GM18870 (cell line): ENCODE measurements around the gene RIT2.

Experiments used
- ATAC-seq: cut with Tn5 transposase; IDR thresholded peaks from one replicate; pipeline ENCODE4 v1.9.1; 2021; ENCODE audit warnings: moderate library complexity; ENCODE audit not compliant: unreplicated experiment

The RIT2 gene

DNA sequence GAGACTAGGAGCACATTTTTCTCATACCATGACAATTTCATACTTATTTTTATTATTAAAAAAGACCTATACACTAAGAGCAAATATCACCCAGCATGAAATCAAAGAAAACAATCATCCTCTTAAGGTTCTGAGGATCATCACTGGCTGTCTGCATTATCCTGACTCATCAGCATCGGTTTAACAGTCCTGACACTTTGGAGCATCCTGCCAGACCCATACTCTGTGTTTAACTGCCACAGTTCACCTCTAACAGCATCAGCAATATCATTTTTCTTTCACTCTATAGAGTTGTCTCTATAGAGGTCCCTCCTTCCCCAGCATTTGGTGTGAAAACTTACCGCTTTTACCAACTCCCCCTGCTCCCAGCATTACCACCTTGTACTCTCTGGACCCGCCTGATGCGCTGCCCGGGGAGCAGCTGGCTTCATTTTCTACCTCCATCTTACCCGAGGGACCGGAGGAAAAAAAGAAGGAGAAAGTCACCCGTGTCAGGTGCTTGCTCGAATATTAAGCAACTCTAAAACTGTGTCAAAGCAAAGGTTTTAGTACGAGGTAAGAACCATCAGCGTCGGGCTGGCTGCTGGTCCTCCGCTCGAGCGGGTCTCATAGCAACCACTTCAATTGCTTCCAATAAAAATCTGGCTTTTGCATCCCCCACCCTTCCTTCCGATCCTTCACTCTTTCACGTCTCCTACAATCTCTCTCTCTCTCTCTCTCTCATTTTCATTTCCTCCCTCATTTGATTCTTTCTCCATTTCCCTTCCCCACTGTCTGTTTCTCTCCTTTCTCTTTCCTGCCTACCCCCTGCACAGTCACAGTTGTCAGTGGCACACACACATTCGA, at the start of gene RIT2:
Gene RIT2 (minus strand): TSS at position 610 of the 846 bp plus-strand sequence.
- ATAC-seq = no peak

- no peak for ATAC-seq
These were observed 46.0 kb upstream of the RIT2 start for GRCh38 chr18:43161528-43161927.

GRCh38 chr18:43160509-43160908, 45.0 kb upstream of the RIT2 start:
- no peak for ATAC-seq

GRCh38 chr18:43159926-43160325, 44.4 kb upstream of the RIT2 start:
- ATAC-seq = no peak

GRCh38 chr18:43159086-43159770, 43.7 kb upstream of the RIT2 start:
- no peak for ATAC-seq

DNA sequence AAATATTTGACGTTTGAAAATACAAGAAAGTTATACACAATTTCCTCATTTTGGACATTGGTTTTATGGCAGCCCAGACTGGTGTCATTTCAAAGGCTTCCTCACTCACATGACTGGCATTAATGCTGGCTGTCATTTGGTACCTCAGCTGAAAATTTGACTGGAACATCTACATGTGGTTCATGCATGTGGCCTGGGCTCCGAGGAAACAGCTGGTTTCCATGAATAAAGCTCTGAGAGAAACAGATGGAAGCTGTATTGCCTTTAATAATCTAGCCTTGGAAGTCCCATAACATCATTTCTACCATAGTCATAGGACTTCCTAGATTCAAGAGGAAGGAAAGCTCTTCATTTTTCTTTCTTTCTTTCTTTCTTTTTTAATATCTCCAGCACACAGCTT, 42.9 kb upstream of the RIT2 start:
- no peak for ATAC-seq

GRCh38 chr18:43155842-43156241, 40.4 kb upstream of the RIT2 start:
- ATAC-seq = no peak

DNA sequence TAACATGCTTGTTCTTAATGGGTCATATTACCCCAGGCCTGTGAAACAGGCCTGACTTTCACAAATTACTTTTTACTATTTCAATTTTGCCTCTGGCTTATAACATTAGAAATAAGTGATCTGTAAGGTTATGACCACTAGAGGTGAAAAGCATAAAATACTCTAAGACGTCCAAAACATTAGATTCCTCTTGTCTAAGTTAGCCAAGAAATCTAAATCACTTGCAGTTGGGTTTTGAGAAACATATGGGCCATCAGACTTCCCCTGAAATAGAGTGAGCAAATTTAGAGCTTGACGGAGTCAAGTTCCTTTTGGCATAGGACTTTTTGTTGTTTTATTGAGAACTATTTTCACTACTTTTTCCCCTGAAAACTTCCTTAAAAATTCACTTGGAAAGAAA, 32.7 kb upstream of the RIT2 start:
- ATAC-seq = no peak

- ATAC-seq = no peak
These were observed 25.7 kb upstream of the RIT2 start for GRCh38 chr18:43141208-43141607.

- no peak for ATAC-seq
These were observed 23.9 kb upstream of the RIT2 start for GRCh38 chr18:43139288-43139946.

DNA sequence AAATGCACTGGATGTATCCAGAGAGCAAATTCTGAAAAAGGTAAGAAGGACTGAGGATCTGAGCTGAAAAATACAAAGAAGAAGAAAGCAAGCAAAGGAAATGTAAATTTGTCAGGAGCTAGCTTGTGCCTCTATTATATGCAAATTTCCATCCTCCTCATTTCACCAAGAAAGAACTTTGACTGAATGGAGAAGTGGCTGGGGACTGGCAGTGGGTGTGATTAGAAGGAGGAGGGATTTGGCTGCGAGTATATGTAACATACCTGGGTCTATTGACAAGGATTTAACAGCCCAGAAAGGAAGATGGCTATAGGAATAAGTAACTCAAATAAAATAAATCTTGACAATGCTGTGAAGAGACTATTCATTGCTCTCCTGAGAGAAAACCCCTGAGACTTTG, 19.4 kb upstream of the RIT2 start:
- no peak for ATAC-seq

DNA sequence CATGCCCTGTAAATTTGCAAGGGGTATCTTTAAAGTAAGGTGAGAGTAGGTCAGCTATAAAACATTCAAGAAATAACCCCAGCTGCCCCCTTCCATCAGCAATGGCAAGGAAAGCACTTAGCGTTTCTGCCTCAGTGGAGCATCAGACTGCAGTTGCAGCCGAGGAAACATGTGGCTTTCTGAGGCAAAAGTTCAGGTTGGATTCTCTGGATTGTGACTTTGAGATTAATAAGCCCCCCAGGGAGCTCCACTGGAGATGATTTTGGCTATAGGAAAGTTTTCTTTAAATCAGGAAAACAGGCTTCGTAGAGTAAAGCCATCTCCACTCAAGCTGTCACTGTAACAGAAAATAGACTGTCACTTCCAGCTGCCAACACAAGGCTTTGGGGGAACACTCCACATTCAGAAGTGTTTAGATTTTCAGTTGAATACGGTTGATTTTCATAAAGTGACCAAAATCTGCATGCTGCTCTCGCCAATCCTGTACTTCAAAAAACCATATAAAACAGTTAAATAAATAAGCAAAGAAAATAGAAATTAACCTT, 15.3 kb upstream of the RIT2 start:
- ATAC-seq = no peak

GRCh38 chr18:43129946-43130524, 14.6 kb upstream of the RIT2 start:
- no peak for ATAC-seq

DNA sequence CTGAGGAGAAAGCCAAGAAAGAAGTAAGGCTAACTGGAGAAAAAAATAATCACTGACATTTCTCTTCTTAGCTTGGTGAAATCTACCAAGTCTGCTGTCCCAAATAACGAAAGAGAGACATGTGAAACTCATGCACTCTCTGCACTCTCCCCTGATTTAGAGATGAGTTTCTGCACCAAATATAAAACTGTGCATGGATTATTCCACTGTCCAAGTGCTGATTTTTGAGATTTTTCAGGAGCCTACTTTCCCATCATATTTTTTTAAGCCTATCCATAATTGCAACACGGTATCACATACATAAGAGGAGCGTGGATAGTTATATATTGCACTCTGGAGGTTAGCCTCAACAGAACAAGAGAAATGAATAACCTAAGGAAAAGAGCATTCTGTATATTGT, 10.0 kb upstream of the RIT2 start:
- no peak for ATAC-seq

GRCh38 chr18:43122955-43123354, 7.5 kb upstream of the RIT2 start:
- ATAC-seq = no peak

GRCh38 chr18:43116699-43117294, 1.3 kb upstream of the RIT2 start:
- ATAC-seq = no peak

DNA sequence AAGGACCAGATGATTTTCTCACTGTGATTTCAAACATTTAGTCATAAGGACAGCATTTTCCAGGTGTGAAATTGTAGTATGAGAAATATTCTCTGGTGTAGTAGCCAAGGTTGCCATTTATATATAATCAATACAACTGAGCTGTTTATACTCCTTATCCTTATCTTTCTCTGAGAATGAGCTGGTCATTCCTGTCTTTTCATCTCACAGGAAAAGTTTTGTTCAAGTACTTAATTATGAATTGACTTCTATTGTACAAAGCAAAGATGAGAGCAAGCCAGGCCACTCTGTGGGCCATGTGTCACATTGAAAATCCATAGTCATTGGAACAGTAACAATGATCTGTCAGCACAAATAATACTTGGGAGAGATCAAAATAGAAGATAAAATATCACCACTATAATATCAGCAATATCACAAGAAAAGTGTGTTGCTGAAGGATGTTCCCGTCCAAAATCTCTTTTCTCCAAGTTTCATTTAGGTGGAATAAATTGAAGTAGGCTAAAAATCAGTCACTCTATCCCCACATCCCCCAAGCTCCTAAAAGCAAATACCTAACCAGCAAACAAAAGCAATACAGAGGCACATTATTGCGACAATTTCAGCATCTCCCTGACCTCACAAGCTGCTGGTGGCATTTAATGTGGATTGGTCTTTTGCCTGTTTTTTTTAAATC, 2.1 kb downstream of the RIT2 start:
- no peak for ATAC-seq

DNA sequence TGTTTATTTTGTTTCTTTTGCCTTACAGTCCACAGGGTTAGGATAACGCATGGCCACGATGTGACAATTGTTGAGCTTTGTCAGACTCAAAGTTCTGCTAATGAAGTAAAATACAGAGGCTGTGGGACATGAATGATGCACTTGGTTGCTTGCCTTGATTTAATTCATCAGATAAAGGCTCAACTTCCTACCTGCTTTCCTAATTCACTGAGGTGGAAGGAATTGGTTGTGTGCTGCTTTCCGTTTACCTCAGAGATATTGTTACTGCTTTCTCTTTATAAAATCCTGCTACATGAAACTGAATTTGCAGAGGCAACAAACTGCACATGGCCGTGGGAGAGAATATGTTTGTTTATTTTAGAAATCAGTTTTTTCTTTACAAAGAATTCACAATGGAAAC, 6.6 kb downstream of the RIT2 start:
- ATAC-seq = no peak

DNA sequence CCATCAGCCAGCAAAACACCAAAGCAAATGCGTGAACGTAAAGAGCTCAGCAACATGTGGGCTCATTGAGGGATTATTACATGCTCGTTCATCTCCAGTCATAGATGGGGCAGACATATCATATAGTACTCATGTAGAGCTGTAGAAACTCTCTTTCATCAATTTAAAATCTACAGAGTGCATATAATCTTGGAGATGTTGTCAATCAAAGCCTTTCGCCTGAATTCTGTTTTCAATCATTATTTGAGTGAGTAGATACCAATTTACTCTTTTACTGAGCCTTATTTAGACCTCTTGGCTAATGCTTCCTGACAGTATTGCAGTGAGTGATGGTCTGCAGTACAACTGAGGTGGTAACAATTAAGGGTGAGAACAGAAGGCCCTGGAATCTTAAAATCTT, 7.0 kb downstream of the RIT2 start:
- ATAC-seq = no peak

- no peak for ATAC-seq
These were observed 21.8 kb downstream of the RIT2 start for GRCh38 chr18:43093646-43094045.
